Measurements from ENCODE around the gene ELL3. TPM values are rescaled to one million over a fixed set of nuclear protein-coding genes. Genes with fewer than 3 reads are reported as not detected.

ELL3 gene
- total RNA-seq, 2 donors from 2014 or later, result 1.3 to 2.4 TPM

DNA sequence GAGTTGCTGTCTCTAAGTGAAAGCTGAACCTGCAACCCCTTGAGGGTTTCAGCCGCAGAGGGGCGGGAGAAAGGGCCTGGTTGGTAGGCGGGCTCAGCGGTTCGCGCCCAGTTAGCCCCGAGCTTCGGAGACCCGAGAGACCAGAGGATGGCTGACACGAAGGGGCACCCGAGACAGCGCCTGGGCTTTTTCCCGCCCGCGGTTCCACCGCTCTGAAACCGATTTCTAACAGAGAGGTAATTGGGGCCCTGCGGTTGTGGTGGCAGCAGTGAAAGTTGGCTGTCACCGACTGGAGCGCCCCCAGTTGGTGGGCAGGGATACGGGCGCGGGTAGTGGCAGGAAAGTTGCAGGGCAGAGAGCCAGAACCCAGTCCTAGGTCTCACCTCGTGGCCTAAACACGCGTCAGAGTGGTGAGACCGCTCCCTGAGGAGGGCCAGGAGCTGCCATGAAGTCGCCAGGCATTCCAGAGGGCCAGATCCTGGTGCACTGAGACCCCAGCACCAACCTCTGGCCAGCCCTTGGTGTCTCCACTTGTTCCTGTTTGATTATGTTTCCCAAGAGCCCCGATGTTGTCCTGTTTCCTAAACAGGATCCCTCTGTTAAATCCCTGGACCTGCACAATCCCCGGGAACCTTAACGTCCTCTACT lies 625 bp upstream of the ELL3 start:
- H3K36me3 ChIP-seq (ENCODE audit: control insufficient read depth, insufficient read depth, low read length), result peaks cover 21% of the 10 kb centered on the region
- Mint-ChIP-seq H3K4me3 (peak overlapping the region; percentile 66), H3K4me1 (peaks cover 12% of the 10 kb centered on the region), H3K27me3 (ENCODE audit: insufficient read depth) (peaks cover 17% of the 10 kb centered on the region), H3K27ac (no peak overlapping the region), H3K9me3 (no peaks in the 10 kb centered on the region), H3K36me3 (ENCODE audit: low read depth) (peaks cover 14% of the 10 kb centered on the region)
- no peaks in the 10 kb centered on the region for H3K4me1 ChIP-seq (ENCODE audit: control insufficient read depth, insufficient read depth, low read length)
- WGBS, 2 experiments (ENCODE audit: insufficient coverage in 1 of 2, insufficient read length in 1 of 2), result 5 to 7% methylated on average over 18 to 31 of the region's 31 CpGs
- H3K4me3 ChIP-seq (ENCODE audit: low read length), result peak overlapping the region; percentile 83
- TF ChIP-seq CTCF (conservative IDR thresholded peaks at IDR 0.05), result peak; percentile 84
- no peak overlapping the region for H3K27ac ChIP-seq (ENCODE audit: low read depth, low read length)
- H3K9me3 ChIP-seq (ENCODE audit: control insufficient read depth, low read length), result no peaks in the 10 kb centered on the region
- peak overlapping the region; percentile 3 for H3K9ac ChIP-seq (ENCODE audit: extremely low read depth, low read length, poor library complexity, severe bottlenecking)
- no peaks in the 10 kb centered on the region for H3K27me3 ChIP-seq (ENCODE audit: control insufficient read depth, insufficient read depth, low read length, poor library complexity, severe bottlenecking)
- DNase-seq, result peak; percentile 92

DNA sequence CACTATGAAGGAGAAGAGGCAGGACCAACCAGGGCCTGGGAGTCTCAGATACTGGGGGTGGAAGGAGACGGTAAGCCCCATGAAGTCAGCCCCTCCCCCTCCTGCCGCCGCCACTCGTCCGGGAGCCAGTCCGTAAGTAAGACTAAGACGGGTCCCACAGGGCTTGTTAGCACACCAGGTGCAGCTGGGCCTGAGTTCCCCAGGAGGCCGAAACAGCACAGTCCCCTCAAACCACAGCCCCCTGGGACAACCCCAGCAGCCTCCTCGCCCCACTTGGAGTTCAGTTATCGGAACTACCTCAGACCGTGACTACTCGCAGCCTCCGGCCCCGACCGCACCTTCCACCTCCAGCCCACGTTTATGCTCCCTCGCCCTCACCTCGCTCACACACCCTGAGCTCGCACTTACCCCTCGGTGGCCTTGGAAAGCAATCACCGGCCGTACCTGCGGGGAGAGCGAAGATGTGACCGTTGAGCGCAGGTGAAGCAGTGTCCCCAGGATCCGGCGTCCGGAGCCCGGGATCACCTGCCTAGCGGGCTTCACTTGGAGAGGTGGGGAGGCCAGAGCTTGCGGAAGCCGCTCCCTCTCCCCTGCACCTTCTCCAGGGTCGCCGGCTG lies 557 bp downstream of the ELL3 start:
- WGBS, 2 experiments (ENCODE audit: insufficient coverage in 1 of 2, insufficient read length in 1 of 2), result 11% methylated on average over 35 of the region's 35 CpGs; no CpG with 5 or more reads in 1 of the 2 experiments
- Histone ChIP-seq H3K9me3 (ENCODE audit: control insufficient read depth, low read length) (no peaks in the 10 kb centered on the region), H3K9ac (ENCODE audit: extremely low read depth, low read length, poor library complexity, severe bottlenecking) (peak overlapping the region; percentile 25), H3K27me3 (ENCODE audit: control insufficient read depth, insufficient read depth, low read length, poor library complexity, severe bottlenecking) (no peaks in the 10 kb centered on the region), H3K36me3 (ENCODE audit: control insufficient read depth, insufficient read depth, low read length) (peaks cover 33% of the 10 kb centered on the region), H3K4me3 (ENCODE audit: low read length) (peak overlapping the region; percentile 83), H3K27ac (ENCODE audit: low read depth, low read length) (no peak overlapping the region), H3K4me1 (ENCODE audit: control insufficient read depth, insufficient read depth, low read length) (no peaks in the 10 kb centered on the region)
- no peak for TF ChIP-seq CTCF (conservative IDR thresholded peaks at IDR 0.05)
- Mint-ChIP-seq H3K36me3 (ENCODE audit: low read depth) (peaks cover 25% of the 10 kb centered on the region), H3K4me1 (peaks cover 12% of the 10 kb centered on the region), H3K27ac (peak overlapping the region; percentile 78), H3K9me3 (no peaks in the 10 kb centered on the region), H3K27me3 (ENCODE audit: insufficient read depth) (peaks cover 13% of the 10 kb centered on the region), H3K4me3 (peak overlapping the region; percentile 66)
- DNase-seq, result peak; percentile 84

DNA sequence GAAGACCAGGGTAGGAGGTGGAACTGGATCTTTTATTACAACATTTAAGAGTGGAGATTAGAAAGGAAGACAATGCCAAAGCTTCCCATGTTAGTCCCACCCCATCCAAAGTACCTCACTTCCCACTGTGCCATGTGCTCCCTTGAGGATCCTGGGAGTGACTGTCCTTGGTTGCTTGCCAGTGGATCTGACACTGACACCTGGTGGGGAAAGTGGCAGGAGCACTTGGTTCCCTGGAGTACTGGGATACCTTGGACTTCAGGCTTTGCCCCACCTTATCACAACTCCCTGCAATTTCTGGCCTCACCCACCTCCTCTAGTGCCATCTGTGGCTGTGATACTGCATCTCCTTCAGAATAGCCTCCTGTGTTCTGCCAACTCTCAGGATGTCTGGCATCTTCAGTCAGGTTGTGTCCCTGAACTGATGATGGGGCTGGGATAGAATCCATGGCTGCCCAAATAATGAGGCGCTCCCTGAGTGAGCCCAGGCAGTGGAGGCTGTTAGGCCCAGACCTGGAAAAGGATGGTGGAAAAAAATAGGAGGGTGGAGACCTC lies 1.3 kb downstream of the ELL3 start:
- H3K4me3 Mint-ChIP-seq, result peak overlapping the region; percentile 66
- no peaks in the 10 kb centered on the region for H3K9me3 Mint-ChIP-seq
- Histone ChIP-seq H3K9me3 (ENCODE audit: control insufficient read depth, low read length) (no peaks in the 10 kb centered on the region), H3K27me3 (ENCODE audit: control insufficient read depth, insufficient read depth, low read length, poor library complexity, severe bottlenecking) (no peaks in the 10 kb centered on the region), H3K9ac (ENCODE audit: extremely low read depth, low read length, poor library complexity, severe bottlenecking) (no peak overlapping the region), H3K4me3 (ENCODE audit: low read length) (no peak overlapping the region), H3K27ac (ENCODE audit: low read depth, low read length) (no peak overlapping the region), H3K4me1 (ENCODE audit: control insufficient read depth, insufficient read depth, low read length) (no peaks in the 10 kb centered on the region), H3K36me3 (ENCODE audit: control insufficient read depth, insufficient read depth, low read length) (peaks cover 40% of the 10 kb centered on the region)
- WGBS, 2 experiments (ENCODE audit: insufficient coverage in 1 of 2, insufficient read length in 1 of 2), result 100% methylated on average over 1 of the region's 1 CpG; no CpG with 5 or more reads in 1 of the 2 experiments
- peaks cover 8% of the 10 kb centered on the region for H3K27me3 Mint-ChIP-seq (ENCODE audit: insufficient read depth)
- DNase-seq, result peak; percentile 86
- H3K36me3 Mint-ChIP-seq (ENCODE audit: low read depth), result peaks cover 31% of the 10 kb centered on the region
- H3K4me1 Mint-ChIP-seq, result peaks cover 12% of the 10 kb centered on the region
- no peak overlapping the region for H3K27ac Mint-ChIP-seq
- peak; percentile 73 for TF ChIP-seq CTCF (conservative IDR thresholded peaks at IDR 0.05)

Data from endodermal cell (in vitro differentiated cells).